ENCODE data around the gene NRCAM.
"Not testable (repeated sequence)": the region's sequence is repeated elsewhere in the genome, so short reads cannot be mapped to it uniquely, and the experiment has no call there.

Gene NRCAM

DNA sequence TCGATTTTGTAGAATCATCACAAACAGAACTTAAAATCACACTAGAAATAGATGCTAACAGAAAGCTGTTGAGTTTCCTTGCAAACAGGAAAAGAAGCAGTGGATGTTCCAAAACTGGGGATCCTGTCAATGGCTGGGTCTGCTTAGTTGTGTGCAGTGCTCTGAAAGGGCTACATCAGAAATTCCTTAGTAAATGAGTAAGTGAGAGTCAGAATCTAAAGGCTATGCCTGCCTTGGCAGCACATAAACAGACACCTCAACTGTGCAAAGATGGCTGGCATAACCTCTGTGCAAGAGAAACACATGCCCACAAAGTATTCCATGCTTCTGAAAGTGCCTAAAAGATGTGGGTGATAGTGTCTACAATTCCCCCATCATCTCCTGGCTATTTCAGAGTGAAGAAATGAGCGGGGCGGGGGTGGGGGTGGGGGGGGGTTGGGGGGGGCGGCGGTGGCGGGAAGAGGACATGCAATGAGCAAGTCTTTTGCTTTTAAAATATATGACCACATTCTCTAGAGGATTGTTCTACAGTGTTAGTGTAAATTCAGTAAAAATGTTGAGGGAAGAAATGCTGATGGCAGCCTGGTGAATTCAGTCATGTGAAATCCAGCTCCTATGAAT is 187.9 kb downstream of the NRCAM start:
- DNase-seq = no peak

DNA sequence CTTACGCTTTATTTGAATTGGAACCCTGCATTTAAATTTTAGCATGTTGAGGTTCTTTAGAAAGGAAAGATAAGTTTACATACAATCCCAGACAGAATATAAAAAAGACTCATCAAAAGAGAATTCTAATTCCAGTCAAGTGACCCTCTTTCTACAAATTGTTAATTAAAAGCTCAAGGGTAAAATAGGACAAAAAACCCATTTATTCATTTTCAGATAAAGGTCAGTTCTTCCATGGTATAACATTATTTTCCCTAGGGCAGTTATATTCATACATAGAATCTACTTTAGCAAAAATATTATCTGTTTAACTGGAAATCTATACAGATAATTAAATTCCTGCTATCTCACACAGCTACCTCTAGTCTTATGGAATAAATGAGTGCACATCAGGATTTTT is 188.6 kb downstream of the NRCAM start:
- no peak for DNase-seq

DNA sequence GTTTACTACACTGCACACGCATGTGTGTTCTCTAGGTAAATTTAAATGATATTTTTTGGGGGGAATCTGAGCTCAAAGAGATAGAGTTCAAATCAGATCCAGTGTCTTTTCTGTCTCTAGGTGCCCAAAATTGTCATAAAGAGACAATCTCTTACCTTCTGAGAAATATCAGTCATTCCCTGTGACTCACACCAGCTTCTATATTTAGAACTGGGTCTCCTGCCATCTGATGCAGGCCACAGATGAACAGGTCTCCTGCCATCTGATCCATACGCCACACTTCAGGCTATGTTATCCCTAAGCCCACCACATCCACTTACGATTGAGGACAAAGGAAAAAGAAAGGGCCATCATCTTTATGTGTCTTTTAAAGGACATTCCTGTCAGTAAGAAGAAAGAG is 189.7 kb downstream of the NRCAM start:
- no peak for DNase-seq

DNA sequence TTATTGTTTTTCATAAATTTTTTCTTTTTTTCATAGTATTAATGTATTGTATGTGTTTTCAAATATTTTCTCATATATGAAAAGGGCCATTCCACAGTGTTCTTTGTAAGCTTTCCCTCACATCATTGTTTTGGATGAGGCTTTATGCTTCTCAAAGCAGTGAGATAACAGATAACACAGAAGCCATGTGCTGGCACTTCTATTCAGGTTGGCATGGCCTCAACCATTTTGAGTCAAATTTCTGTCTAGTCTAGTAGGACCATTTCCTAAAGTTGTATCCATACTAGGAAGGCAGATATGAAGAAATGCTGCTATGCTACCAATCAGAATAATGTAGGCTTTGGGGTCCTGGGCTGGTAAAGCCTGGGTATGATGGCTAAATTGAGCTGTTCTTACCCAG is 190.2 kb downstream of the NRCAM start:
- no peak for DNase-seq

DNA sequence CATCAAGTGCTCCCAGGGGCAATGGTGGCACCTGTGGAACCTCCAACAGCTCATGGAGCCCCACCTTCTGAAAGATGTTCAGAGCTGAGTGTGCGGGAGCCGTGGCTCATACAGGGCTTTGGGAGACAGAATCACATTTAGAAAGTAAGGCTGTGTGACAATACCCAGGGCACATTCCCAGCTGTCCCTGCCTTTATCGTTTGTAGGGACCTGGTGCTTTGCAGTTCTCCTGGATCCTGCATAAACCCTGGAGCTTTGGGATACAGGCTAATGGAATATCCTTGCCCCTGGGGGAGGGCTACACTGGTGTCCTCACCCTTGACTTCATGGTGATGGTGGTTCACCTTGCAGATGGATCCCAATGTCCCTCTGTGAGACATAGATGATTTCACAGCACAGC is 191.2 kb downstream of the NRCAM start:
- no peak for DNase-seq

DNA sequence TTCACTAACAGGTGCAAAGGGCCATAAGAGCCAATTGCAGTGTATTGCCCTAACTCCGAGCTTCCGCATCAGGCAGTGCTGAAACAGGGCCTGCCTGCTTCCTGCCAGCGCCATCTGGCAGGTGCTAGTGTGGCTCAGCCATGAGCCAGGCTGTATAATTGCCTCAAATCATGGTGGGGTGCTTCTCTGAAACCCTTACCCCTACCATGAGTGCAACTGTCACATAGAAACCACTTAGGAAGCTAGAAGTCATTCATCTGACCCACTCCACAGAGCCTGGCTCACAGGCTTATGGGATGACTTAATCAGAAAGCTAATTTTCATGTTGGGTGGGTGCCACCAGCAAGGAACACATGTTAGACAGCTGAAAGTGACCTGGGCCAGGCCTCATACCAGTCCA is 192.8 kb downstream of the NRCAM start:
- no peak for DNase-seq

DNA sequence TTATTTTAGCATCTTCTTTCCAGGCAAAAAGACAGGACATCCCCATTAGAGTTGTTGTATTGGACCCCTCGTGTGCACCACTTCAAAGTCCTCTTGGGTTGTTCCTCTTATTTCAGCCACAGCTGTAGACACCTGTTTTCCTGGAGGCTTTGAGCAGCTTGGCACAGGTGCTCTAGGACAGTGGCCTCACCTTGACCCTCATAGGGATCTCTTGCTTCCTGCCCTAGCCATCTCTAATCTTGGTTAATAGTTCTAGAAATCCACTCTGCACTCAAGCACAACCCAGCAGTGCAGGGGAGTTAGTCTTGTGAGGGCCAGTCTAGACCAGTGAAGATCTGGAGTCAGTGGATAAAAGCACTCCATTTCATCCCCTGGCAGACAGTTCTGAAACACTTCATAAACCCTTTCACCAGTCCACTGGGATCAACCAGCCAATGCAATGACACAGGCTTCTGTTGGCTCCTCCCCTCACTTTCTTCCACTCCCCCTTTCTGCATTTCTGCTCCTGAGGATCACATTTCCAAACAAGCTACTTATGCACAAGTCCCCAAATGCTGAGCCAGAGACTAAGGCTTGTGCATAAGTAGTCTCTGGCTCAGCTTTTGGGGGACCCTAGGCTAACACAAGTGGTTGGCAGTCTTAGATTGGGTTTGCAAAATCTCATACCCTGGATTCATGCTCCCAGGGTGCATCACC is 194.5 kb downstream of the NRCAM start:
- DNase-seq = no peak

DNA sequence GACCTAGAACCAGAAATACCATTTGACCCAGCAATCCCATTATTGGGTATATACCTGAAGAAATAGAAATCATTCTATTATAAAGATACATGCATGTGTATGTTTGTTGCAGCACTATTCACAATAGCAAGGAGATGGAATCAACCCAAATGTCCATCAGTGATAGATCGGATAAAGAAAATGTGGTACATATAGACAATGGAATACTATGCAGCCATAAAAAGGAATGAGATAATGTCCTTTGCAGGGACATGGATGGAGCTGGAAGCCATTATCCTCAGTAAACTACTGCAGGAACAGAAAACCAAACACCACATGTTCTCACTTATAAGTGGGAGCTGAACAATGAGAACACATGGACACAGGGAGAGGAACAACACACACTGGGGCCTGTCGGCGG is 196.8 kb downstream of the NRCAM start:
- DNase-seq = not testable (repeated sequence)

DNA sequence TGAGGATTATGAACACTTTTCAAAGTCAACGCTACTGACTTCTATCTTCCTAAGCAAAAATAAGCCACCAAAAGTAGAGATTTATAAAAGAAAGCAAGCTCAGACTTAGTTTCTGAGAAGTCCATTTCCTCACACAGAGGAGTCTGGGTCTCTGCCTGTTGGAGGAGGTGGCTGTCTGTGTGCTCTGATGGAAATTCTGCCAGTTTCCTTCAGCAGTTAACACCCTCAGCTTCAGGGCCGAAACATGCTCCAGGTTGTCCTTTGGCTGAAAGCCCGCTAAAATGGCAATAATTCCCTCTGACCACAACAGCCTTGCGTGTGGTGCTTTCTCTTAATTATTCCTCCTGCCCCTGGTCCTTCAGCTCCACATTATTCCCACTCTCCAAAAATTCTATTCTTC is 198.3 kb downstream of the NRCAM start:
- no peak for DNase-seq

DNA sequence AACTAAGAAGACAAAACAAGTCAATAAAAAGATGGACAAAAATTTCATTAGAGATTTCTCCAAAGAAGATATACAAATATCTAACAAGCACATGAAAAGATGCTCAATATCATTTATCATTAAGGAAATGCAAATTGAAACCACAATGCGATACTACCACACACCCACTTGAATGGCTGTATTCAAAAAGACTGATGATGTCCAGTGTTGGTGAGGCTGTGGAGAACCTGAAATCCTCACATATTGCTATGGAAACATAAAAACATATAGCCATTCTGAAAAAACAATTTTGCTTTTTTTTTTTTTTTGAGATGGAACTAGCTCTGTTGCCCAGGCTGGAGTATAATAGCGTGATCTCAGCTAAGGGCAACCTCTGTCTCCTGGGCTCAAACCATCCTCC is 202.0 kb downstream of the NRCAM start:
- DNase-seq = no peak

DNA sequence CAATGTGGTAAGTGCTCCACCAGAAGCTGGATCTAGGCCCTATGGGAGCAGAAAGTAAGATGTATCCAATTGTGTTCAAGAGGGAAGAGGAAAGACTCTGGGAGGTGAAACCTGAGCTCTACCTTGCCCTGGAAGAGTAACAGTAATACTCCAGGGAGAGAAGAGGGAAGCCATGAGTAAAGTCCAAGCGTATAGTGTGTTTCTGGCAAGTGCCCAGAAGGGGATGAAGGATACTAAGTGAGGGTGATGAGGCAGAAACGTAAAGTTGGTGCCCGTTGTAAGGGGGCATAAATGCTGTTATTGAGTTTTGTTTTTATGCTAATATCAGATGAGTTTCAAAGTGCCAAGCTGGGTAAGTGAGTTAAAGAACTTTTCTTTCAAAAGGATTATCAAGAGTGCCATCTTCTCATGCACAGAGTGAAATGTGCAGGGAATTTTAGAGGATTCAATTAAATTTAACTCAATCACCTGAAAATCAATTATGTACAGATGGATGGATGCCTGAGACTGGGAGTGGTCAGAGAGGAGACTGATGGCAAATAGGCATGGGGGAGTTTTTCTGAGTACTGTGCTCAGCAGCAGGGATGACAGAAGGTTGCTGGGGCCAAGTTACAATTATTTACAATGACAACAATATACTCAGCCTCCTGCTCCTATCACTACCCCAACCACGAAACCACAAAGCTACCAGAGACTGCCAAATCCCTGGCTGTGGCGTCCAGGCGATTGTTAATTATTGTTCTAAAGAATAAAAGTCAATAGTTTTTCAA is 202.8 kb downstream of the NRCAM start:
- DNase-seq = no peak

DNA sequence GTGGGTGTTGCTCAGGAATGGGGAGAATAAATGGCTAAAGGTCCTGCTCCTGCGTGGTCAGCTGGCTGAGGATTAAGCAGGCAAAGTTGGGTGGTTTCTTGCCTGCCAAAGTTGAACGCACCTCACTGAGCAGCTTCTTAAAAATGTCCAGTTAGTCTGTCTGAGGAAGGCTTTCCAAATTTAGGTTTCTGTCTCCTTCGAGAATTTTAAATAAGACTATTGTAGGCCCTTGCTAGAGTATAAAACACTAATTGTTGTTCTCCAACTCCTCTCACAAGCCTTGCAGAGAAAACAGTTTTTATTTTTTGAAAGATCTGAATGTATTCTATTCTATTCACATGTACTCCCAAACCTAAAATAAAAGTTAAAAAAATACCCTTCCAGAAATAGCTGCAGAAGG is 204.1 kb downstream of the NRCAM start:
- no peak for DNase-seq

DNA sequence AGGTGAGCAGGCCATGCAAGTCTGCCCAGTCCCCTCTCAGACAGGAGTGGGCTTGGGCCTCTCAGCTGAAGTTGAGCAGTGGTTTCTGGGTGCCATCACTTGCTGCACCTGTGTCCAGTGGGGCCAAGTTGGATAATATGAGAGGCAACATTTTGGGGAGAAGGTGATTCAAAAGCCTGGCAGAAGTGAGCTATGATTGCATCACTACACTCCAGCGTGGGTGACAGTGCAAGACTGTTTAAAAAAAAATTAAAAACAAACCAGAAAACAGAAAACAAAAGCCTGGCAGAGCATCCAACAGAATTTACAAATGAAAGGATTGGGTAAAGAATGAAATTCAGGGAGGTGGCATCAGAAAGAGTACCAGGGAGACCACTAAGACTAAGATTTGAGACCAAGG is 204.5 kb downstream of the NRCAM start:
- no peak for DNase-seq

DNA sequence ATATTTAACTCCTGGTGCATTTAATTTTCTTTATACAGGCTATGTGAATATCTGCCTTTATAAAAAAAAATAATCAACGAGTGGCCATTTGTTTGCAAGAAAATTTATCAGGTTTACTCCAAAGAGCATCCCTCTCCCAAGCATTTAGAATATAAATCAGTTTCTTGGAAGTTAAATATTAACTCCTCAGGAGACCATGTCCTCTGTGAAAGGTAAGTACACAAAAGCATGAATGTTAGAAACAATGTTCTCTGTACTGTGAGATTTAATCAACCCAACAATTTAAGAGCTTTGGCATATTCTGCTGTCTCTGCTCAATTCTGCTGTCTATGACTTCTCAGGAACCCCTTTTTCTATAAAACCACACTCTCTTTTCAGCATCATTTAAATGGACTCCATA is 206.8 kb downstream of the NRCAM start:
- no peak for DNase-seq

DNA sequence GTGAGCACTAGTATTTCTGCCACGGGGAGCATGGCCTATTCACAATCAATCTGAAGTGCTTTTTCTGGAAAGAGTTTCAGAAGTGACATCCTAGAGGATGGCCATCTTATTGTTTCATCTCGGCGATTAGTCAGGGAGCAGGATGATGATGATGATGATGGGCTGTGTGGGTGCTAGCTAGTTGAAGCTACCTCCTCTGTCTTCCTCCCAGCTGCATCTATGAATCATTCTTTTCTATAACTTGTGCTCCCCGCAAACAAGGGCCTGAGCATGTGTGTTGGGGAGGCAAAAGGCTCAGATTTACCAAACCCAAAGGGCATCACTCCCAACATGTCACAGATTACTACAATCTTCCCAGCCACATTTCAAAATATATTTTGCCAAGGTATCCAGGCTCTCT is 207.4 kb downstream of the NRCAM start:
- no peak for DNase-seq

DNA sequence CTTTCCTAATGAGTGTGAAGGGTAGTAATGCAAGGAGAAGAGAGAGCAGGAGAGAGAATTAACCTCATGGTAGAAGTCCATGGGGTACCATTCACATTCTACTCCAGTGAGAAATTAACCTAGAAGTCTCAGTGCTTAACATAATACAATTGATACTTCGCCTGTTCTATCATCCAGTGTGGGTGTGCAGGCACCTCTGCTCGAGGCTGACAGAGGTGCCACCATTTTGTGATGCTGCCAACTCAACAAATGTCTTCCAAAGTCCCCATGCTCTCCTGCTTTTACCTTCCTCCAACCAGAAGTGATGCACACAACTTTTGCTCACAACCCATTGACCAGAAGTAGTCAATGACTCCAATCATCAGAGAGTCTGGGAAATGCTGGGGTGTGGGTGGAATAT is 207.8 kb downstream of the NRCAM start:
- DNase-seq = no peak

DNA sequence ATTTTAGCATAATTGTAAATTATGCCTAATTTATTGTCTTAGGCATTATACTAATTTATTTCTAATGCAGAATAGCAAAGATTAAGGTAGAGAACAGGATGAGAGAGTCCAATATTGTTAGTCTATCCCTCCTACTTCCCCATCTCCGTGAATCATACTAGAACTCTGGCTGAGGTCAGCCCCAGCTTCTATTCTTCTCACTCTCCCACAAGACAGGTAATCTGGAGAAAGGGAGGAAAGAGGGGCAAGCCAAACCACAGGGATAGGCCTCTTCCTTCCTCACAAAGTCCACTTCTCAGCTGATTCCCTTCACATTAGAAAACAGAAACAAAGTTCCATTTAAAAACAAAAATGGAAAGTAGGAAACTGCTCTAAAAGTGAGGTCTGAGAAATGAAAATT is 208.6 kb downstream of the NRCAM start:
- no peak for DNase-seq

DNA sequence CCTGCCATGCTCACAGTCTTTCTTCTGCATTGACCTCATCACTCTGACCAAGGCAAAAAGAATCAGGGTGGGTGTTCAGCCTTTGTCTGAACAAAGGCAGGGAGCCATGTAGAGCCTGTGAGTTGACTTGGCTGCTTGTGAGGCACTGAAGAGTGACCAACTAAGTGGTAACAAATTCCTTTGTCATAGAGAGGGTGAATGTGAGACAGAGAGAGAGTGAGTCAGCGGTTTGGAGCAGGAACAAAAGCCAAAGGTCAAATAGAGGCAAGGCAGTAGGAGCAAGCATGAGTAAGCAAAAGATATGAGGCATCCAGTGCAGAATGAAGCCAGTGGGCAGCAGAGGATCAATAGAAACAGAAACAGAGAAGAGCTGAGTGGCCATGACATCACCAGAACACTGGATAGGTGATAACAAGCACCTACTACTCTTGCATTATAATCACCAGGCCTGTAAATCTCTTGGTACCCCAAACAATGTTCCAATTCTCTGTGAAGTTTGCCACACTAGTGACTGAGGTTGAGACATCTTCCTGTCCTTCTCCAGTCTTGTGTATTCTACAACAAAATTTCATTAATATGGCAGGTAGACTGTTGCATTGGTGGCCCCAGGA is 209.9 kb downstream of the NRCAM start:
- no peak for DNase-seq

DNA sequence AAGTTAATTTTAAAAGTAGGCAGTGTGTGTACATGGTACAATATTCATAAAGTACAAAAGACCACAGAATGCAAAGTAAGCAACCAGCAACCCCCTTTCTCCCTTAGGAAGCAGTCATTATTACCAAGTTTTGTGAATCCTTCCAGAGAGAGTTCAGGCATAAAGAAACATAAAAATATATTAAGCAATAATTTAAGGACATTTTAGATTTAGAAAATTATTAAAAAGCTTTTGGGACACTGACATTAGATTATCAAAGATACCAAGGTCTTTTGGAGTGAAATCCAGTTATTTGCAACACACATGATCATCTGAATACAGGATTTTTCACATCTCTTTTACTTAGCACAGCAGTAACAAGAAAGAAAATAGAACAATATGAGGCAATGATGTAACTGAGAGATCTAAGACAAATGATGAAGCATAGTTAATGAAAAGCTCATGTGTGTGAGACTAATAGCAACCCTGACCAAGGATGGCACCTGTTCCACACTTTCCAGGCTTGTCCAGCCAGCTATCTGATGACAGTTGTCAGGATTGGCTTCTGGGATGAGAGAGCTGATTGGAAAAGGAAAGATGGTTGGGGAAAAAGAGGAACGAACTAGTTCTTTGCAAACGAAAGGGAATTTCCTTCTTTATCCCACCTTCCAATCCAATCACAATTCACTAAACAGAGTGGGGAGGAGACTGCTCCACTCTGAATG is 210.6 kb downstream of the NRCAM start:
- no peak for DNase-seq

DNA sequence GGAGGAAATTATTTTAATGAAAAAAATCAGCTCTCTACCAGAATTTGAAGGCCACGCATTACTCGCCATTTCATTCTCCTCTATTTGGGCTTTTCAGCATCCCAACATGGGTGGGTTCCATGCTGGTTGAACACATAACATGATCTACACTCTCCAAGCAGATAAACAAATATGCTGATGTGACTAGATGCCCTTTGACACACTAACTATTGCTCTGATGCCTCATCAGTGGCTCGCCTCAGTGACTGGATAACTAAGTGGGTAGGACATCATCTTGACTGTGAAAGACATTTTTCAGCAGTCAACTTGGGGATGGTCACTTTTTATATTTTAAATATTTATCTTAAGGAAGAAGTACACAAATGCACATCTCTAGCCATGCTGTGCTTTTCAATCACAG is 212.1 kb downstream of the NRCAM start:
- DNase-seq = no peak

DNA sequence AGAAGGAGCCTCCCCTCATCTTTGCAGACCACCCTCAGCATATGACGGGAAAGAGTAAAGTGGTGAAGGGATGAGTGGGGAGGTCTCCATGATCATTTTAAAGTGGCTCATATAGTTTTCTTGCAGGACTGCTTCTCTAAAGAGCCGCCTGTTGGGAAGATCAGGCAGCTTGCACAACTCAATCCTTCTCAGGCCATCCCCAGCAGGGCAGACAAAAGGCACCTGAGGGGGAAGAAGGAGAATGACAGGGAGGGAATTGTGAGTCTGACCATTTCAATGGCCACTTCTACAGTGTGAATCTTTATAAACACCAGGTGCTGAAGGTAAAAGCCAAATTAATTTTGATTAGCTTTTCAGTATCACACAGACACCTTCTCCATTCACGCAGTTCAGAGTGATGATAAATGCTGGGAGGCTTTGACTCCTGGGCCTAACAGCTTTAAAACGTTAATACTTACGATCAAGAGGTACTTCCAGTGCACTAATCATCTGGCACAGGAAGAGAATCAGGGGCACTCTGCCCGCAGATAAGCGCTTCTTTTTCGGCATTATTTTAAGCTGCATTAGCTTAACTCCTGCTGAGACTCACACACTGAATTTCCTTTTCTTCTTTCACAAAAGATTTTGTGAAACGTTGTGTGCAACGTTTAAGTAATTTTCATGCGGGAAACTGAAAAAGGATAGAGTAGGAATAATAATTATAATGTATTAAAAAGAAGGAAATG is 216.6 kb downstream of the NRCAM start:
- DNase-seq = no peak

DNA sequence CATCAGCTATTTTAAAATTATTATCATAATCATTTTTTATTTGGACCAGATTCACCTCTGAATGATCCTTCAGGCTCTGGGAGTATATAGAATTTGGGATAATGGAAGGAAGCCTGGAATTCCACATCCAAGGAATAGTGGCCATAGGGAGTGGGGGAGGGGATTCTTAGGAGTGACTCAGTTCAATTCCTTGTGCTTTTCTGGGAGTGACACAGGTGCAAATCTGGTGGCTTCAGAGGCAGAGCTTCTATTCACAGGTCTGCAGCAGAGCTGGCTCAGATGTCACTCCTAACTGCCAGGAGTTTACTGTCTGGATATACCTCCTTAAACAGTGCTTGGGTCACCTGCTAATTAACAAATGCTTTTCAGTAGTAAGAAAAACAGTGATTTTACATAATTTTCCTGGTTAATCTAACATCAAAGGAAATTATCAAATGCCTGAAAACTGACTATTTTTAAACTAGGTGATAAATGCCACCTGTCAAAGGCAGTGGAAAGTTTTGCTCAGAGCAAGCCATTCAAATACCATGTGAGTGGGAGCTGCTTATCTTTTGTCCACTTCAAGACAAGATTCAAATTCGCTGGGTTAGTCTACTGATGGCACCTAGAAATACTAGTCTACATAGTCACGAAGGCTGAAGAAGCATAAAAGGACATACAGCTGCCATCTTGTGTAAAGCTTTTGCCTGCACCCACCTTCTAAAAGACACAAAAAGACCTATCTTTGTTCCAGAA is 219.4 kb downstream of the NRCAM start:
- DNase-seq = no peak

Measured in activated naive CD4-positive, alpha-beta T cell treated with Interleukin-2 at 50 U/mL for 16 hours (primary cell).